ENCODE measurements around the gene PER2. TPM values are rescaled to one million over a fixed set of nuclear protein-coding genes. Genes with fewer than 3 reads are reported as not detected.

Gene PER2
- total and polyA plus RNA-seq, 2 of the 13 experiments (the other 11 are each of a cell fraction or from before 2014, with no cell fraction given) = 5.1 to 9.4 TPM

GRCh38 chr2:238305965-238306671, 17.7 kb upstream of the PER2 start:
- Histone ChIP-seq H4K20me1 (ENCODE audit: insufficient read depth, low read length) (no peaks in the 10 kb centered on the region), H3K4me1 (ENCODE audit: insufficient read depth, low read length) (peaks cover 24% of the 10 kb centered on the region), H3K9ac (ENCODE audit: insufficient read depth, low read depth, low read length) (no peak overlapping the region), H3K79me2 (ENCODE audit: insufficient read depth, low read length) (no peaks in the 10 kb centered on the region), H2AFZ (ENCODE audit: low read length) (no peak overlapping the region), H3K4me3 (replicated peaks in 1 of 3; ENCODE audit: insufficient read depth in 1 of 3, low read depth in 2 of 3, low read length in 3 of 3) (peak overlapping the region in 1 of 3 experiments; percentile 22; a peak in 1 of 6 replicates), H3K27ac (ENCODE audit: extremely low read length, insufficient read depth, low read length) (no peak overlapping the region), H3K4me2 (ENCODE audit: low read depth, low read length) (peak overlapping the region; percentile 60), H3K27me3 (ENCODE audit: control insufficient read depth in 1 of 2, insufficient read depth in 2 of 2, low read length in 2 of 2) (peaks cover 1 to 8% of the 10 kb centered on the region in 2 experiments; a peak in 3 of 5 replicates), H3K36me3 (replicated peaks in 1 of 2; ENCODE audit: control insufficient read depth in 1 of 2, insufficient read depth in 2 of 2, low read length in 2 of 2) (no peaks in the 10 kb centered on the region), H3K9me3 (ENCODE audit: low read length) (no peaks in the 10 kb centered on the region)
- BruUV-seq (replicated peaks) = no TSS peak
- 14% methylated on average over 11 of the region's 11 CpGs for WGBS (ENCODE audit: low lambda C conversion rate)
- in situ Hi-C loops (cut with HindIII; ENCODE audit: extremely low pct_ligation_motif_present, low pct_unique_long_range_greater_than_20kb) (no loop called here), intact Hi-C loops (cut with micrococcal nuclease; ENCODE audit: unreplicated experiment) (loop anchor here (1.0 kb wide), 2 partner anchors 43 to 50 kb away; no protein-coding TSS in a partner anchor)
- DNase-seq (ENCODE audit: low spot score) = no peak
- CTCF ChIA-PET (ENCODE audit: low intra/inter-chr PET ratio, low total read pairs) = interaction anchor here (1.4 to 3.4 kb wide), 2 partner anchors 17 to 50 kb away, joined by 3 to 23 read pairs; no protein-coding TSS in a partner anchor
- FAIRE-seq = no peak
- peak; percentile 33 for ATAC-seq
- POLR2A ChIA-PET = interaction anchor here (1.0 to 2.5 kb wide), 3 partner anchors 9 to 17 kb away, joined by 3 to 15 read pairs (median 9); partner anchors contain the start of gene PER2
- 0 out of 2 replicates have a peak, but pooled peaks have one; percentile 23 for TF ChIP-seq ARID4A (CRISPR knock-in tag; IDR thresholded peaks at IDR 0.05; ENCODE audit: borderline replicate concordance)
- 0 out of 2 replicates have a peak, but pooled peaks have one; percentile 25 for TF ChIP-seq ZNF709 (CRISPR knock-in tag; IDR thresholded peaks at IDR 0.05)
- no peak for TF ChIP-seq ATF4 (CRISPR knock-in tag; IDR thresholded peaks at IDR 0.05)
- TF ChIP-seq, protein P1, sequence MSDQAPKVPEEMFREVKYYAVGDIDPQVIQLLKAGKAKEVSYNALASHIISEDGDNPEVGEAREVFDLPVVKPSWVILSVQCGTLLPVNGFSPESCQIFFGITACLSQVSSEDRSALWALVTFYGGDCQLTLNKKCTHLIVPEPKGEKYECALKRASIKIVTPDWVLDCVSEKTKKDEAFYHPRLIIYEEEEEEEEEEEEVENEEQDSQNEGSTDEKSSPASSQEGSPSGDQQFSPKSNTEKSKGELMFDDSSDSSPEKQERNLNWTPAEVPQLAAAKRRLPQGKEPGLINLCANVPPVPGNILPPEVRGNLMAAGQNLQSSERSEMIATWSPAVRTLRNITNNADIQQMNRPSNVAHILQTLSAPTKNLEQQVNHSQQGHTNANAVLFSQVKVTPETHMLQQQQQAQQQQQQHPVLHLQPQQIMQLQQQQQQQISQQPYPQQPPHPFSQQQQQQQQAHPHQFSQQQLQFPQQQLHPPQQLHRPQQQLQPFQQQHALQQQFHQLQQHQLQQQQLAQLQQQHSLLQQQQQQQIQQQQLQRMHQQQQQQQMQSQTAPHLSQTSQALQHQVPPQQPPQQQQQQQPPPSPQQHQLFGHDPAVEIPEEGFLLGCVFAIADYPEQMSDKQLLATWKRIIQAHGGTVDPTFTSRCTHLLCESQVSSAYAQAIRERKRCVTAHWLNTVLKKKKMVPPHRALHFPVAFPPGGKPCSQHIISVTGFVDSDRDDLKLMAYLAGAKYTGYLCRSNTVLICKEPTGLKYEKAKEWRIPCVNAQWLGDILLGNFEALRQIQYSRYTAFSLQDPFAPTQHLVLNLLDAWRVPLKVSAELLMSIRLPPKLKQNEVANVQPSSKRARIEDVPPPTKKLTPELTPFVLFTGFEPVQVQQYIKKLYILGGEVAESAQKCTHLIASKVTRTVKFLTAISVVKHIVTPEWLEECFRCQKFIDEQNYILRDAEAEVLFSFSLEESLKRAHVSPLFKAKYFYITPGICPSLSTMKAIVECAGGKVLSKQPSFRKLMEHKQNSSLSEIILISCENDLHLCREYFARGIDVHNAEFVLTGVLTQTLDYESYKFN (CRISPR knock-in tag; conservative IDR thresholded peaks at IDR 0.05) = 0 out of 2 replicates have a peak, but pooled peaks have one; percentile 19
- peak; percentile 43; the same call in 1 of the 2 replicates for TF ChIP-seq NCOR1 (IDR thresholded peaks at IDR 0.05; ENCODE audit: borderline replicate concordance, low read length)
- no peak for TF ChIP-seq SOX6 (IDR thresholded peaks at IDR 0.05)
- TF ChIP-seq SOX6 (CRISPR knock-in tag; IDR thresholded peaks at IDR 0.05) = 0 out of 2 replicates have a peak, but pooled peaks have one; percentile 22
- TF ChIP-seq HES4 (CRISPR knock-in tag; IDR thresholded peaks at IDR 0.05; ENCODE audit: borderline replicate concordance) = 0 out of 2 replicates have a peak, but pooled peaks have one; percentile 21
- no peak for TF ChIP-seq NFYB (CRISPR knock-in tag; IDR thresholded peaks at IDR 0.05)
- no peak for TF ChIP-seq EP300 (IDR thresholded peaks at IDR 0.05; ENCODE audit: low read depth in 2 of 2, low read length in 2 of 2)
- no peak for TF ChIP-seq EP300 (CRISPR knock-in tag; IDR thresholded peaks at IDR 0.05; ENCODE audit: borderline replicate concordance)
- TF ChIP-seq, protein P2, sequence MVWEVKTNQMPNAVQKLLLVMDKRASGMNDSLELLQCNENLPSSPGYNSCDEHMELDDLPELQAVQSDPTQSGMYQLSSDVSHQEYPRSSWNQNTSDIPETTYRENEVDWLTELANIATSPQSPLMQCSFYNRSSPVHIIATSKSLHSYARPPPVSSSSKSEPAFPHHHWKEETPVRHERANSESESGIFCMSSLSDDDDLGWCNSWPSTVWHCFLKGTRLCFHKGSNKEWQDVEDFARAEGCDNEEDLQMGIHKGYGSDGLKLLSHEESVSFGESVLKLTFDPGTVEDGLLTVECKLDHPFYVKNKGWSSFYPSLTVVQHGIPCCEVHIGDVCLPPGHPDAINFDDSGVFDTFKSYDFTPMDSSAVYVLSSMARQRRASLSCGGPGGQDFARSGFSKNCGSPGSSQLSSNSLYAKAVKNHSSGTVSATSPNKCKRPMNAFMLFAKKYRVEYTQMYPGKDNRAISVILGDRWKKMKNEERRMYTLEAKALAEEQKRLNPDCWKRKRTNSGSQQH (CRISPR knock-in tag; IDR thresholded peaks at IDR 0.05; ENCODE audit: low read depth) = no peak
